Kidney epithelial cell (primary cell): Measurements from ENCODE around the gene JOSD1. TPM values are rescaled to one million over a fixed set of nuclear protein-coding genes. Genes with fewer than 3 reads are reported as not detected.

Experiments
- DNase-seq: peaks from one replicate; pipeline ENCODE4 v3.0.0-alpha.2; 2010; ENCODE audit warnings: low read depth
- H3K27me3 ChIP-seq: 2 replicates; pipeline ENCODE4 v1.6.0; 2011; ENCODE audit warnings: low read length; ENCODE audit not compliant: control insufficient read depth, insufficient read depth
- H3K36me3 ChIP-seq: 2 replicates; pipeline ENCODE4 v1.5.1; 2011; ENCODE audit warnings: low read length; ENCODE audit not compliant: control insufficient read depth, insufficient read depth
- H3K4me3 ChIP-seq: 2 replicates; pipeline ENCODE4 v1.5.1; 2011; ENCODE audit warnings: low read depth, mild to moderate bottlenecking, control low read depth, low read length
- total RNA-seq: library from RNA; depleted of rRNA; stranded (reverse); fragments of >200 nt; gene quantifications from 2 replicates; pipeline ENCODE4 v1.2.3, GENCODE V29; 2015
- TF ChIP-seq, protein P1 (sequence below): IDR thresholded peaks from 2 replicates; pipeline ENCODE4 v1.5.1; 2011; ENCODE audit warnings: mild to moderate bottlenecking, moderate library complexity, low read length, control low read depth, inconsistent platforms; ENCODE audit not compliant: insufficient read depth, poor library complexity, severe bottlenecking

The JOSD1 gene
- total RNA-seq, 1 donor from 2014 or later, result 97.3 TPM

DNA sequence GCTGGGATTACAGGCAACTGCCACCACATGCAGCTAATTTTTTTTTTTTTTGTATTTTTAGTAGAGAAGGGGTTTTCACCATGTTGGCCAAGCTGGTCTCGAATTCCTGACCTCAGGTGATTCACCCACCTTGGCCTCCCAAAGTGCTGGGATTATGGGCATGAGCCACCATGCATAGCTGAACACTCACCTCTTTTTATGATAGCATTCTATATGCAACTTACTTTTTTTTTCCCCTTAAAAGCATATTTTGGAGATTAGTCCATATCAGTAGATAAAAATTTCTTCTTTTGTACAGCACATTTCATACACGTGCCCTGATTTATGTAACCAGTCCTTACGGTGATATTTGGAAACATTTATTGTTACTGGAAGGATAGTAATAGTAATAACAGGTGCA lies 19.6 kb upstream of the JOSD1 start:
- no peaks in the 10 kb centered on the region for H3K27me3 ChIP-seq
- H3K4me3 ChIP-seq, result no peak overlapping the region
- TF ChIP-seq, protein P1, sequence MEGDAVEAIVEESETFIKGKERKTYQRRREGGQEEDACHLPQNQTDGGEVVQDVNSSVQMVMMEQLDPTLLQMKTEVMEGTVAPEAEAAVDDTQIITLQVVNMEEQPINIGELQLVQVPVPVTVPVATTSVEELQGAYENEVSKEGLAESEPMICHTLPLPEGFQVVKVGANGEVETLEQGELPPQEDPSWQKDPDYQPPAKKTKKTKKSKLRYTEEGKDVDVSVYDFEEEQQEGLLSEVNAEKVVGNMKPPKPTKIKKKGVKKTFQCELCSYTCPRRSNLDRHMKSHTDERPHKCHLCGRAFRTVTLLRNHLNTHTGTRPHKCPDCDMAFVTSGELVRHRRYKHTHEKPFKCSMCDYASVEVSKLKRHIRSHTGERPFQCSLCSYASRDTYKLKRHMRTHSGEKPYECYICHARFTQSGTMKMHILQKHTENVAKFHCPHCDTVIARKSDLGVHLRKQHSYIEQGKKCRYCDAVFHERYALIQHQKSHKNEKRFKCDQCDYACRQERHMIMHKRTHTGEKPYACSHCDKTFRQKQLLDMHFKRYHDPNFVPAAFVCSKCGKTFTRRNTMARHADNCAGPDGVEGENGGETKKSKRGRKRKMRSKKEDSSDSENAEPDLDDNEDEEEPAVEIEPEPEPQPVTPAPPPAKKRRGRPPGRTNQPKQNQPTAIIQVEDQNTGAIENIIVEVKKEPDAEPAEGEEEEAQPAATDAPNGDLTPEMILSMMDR, result no peak
- H3K36me3 ChIP-seq, result peaks cover 4% of the 10 kb centered on the region
- DNase-seq, result no peak

DNA sequence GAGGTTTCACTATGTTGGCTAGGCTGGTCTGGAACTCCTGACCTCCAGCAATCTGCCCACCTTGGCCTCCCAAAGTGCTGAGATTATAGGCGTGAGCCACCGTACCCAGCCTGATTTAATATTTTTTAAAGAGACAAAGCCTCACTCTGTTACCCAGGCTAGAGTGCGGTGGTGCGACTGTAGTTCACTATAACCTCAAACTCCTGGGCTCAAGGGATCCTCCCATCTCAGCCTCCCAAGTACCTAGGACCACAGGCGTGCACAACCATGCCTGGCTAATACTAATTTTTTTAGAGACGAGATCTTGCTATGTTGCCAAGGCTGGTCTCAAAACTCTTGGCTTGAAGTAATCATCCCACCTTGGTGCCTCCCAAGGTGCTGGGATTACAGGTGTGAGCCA lies 18.5 kb upstream of the JOSD1 start:
- TF ChIP-seq, protein P1, result no peak
- peaks cover 2% of the 10 kb centered on the region for H3K36me3 ChIP-seq

DNA sequence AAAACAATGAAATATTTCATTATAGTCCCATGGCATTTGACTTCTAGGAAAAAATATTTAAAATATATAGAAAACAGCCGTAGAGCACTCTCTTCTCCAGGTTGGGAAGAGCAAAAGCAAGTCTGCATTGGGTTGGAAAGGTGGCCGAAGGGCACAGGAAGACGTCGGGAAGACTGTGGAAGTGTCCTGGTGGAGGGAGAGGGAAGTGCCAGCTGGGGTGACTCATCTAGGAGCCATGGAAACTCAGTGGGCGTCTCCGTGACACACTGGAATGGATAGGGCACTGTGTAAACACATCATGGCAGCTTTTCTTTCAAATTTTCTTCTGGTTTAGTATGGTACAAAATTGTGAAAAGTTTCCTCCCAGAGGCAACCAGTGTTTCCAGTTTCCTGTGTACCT lies 17.7 kb upstream of the JOSD1 start:
- TF ChIP-seq, protein P1, result peak; percentile 78
- Histone ChIP-seq H3K27me3 (no peaks in the 10 kb centered on the region), H3K36me3 (peaks cover 2% of the 10 kb centered on the region), H3K4me3 (no peak overlapping the region)
- peak; percentile 70 for DNase-seq

More for the DNA sequence above, 18.5 kb upstream of the JOSD1 start:
- H3K27me3 ChIP-seq, result no peaks in the 10 kb centered on the region
- DNase-seq, result no peak
- no peak overlapping the region for H3K4me3 ChIP-seq

DNA sequence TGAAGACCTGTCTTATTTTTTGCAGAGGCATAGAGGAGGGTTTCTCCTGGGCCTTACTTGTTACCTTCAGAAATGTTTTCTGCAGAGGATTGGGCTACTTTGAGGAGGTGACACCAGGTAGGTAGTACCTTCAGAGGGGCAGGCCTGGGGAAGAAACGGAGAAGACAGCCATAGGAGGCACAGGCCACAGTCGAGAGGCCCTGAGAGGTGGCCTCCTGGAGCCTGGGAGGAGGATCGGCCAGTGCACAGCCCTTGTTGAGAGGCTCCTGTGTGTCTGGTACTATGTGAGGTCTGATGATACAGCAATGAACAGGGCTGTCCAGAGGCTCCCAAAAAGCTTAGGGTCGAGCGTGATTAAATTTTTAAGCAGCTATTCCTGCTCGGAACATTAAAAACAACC lies 16.5 kb upstream of the JOSD1 start:
- Histone ChIP-seq H3K36me3 (peaks cover 2% of the 10 kb centered on the region), H3K4me3 (no peak overlapping the region), H3K27me3 (no peaks in the 10 kb centered on the region)
- TF ChIP-seq, protein P1, result no peak
- no peak for DNase-seq

DNA sequence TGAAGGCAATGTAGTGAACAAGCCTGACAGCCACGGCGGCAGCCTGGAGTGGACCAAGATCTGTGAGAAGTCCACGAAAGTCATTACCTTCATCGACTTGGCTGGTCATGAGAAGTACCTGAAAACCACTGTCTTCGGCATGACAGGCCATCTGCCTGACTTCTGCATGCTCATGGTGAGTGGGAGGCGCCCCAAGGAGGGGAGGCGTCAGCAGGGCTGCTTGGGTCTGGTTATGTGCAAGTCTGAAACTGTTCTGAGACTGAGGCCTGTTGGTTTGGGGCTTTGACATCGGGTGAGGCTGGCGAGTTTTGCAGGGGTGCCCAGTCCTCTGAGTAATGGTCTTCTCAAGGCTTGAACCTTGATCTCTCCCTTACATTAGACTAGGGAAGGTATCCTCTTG lies 16.1 kb upstream of the JOSD1 start:
- DNase-seq, result no peak
- no peaks in the 10 kb centered on the region for H3K27me3 ChIP-seq
- TF ChIP-seq, protein P1, result no peak
- H3K4me3 ChIP-seq, result no peak overlapping the region
- H3K36me3 ChIP-seq, result peaks cover 2% of the 10 kb centered on the region

DNA sequence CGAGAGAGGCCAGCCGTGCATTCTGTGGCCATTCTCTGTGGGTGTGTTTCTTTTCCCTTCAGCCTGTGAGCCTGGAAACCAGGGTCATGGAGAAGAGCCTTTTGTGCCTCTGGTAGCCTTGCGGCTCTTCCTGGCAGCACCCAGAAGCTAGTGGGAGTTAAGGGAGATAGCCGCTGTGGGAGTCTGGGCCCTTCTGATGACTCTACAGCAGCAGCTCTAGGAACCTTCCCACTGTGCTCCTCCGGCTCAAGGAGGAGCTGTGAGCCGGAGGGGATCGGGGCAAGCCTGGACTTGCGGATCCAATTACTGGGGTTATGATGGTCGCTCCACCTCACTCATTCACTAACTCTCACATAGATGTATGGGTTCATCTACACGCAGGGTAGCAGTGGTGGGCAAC lies 15.5 kb upstream of the JOSD1 start:
- peaks cover 2% of the 10 kb centered on the region for H3K36me3 ChIP-seq
- no peaks in the 10 kb centered on the region for H3K27me3 ChIP-seq
- DNase-seq, result no peak
- TF ChIP-seq, protein P1, result no peak
- no peak overlapping the region for H3K4me3 ChIP-seq
